ES-I3 (cell line): ENCODE data around the gene HTRA2.
"Not testable (repeated sequence)": the region's sequence is repeated elsewhere in the genome, so short reads cannot be mapped to it uniquely, and the experiment has no call there.

Source experiments
- H3K36me3 ChIP-seq: 2 replicates; pipeline ENCODE4 v1.6.1; 2013; ENCODE audit warnings: mild to moderate bottlenecking, low read length, control low read depth, moderate library complexity; ENCODE audit not compliant: insufficient read depth
- H3K4me1 ChIP-seq: 2 replicates; pipeline ENCODE4 v1.6.1; 2013; ENCODE audit warnings: mild to moderate bottlenecking, control low read depth, low read length; ENCODE audit not compliant: insufficient read depth
- H3K9ac ChIP-seq: 2 replicates; pipeline ENCODE4 v1.6.1; 2013; ENCODE audit warnings: low read depth, mild to moderate bottlenecking, low read length, moderate library complexity
- H3K9me3 ChIP-seq: 2 replicates; pipeline ENCODE4 v1.6.1; 2013; ENCODE audit warnings: mild to moderate bottlenecking, low read length, moderate library complexity; ENCODE audit not compliant: control insufficient read depth, insufficient read depth

HTRA2 gene

GRCh38 chr2:74529357-74530238 lies at the start of gene HTRA2, which contains the start of gene AUP1:
HTRA2 (plus strand) TSS chr2:74529933; CDS start chr2:74530007, 74 bp downstream.
AUP1 (minus strand) TSS chr2:74529706; CDS start chr2:74529629, 77 bp downstream.
- Histone ChIP-seq H3K9ac (peak within 1 kb of the TSS; percentile 99), H3K9me3 (no peaks in the 10 kb centered on the region), H3K36me3 (peaks cover 10% of the 10 kb centered on the region), H3K4me1 (peaks cover 19% of the 10 kb centered on the region)

- no peaks in the 10 kb centered on the region; the same call in 1 of the 2 replicates for H3K36me3 ChIP-seq
- H3K9me3 ChIP-seq = no peaks in the 10 kb centered on the region
- H3K4me1 ChIP-seq = no peaks in the 10 kb centered on the region
- peak overlapping the region; percentile 99 for H3K9ac ChIP-seq
These were observed 48.3 kb upstream of the HTRA2 start for GRCh38 chr2:74481431-74481830.

GRCh38 chr2:74481961-74482800 lies 47.6 kb upstream of the HTRA2 start:
- H3K9ac ChIP-seq = peak overlapping the region; percentile 99
- H3K36me3 ChIP-seq = no peaks in the 10 kb centered on the region; the same call in 1 of the 2 replicates
- no peaks in the 10 kb centered on the region for H3K9me3 ChIP-seq
- H3K4me1 ChIP-seq = no peaks in the 10 kb centered on the region

GRCh38 chr2:74482801-74483674 lies 46.7 kb upstream of the HTRA2 start, which contains the start of the genes CCDC142 and TTC31:
CCDC142 (minus strand) TSS chr2:74482998; CDS start chr2:74482837, 161 bp downstream.
TTC31 (plus strand) TSS chr2:74483081; CDS start chr2:74483096, 15 bp downstream.
- Histone ChIP-seq H3K36me3 (no peaks in the 10 kb centered on the region; the same call in 1 of the 2 replicates), H3K9ac (peak within 1 kb of the TSS; percentile 99), H3K9me3 (no peaks in the 10 kb centered on the region), H3K4me1 (no peaks in the 10 kb centered on the region)

GRCh38 chr2:74483675-74484164 lies 46.0 kb upstream of the HTRA2 start:
- H3K9ac ChIP-seq = peak overlapping the region; percentile 99; the same call in 1 of the 2 replicates
- not testable (repeated sequence) for H3K36me3 ChIP-seq, H3K9me3 ChIP-seq, H3K4me1 ChIP-seq

GRCh38 chr2:74486141-74486540 lies 43.6 kb upstream of the HTRA2 start:
- no peaks in the 10 kb centered on the region for H3K4me1 ChIP-seq
- no peaks in the 10 kb centered on the region for H3K36me3 ChIP-seq
- no peak overlapping the region for H3K9ac ChIP-seq
- no peaks in the 10 kb centered on the region for H3K9me3 ChIP-seq

- H3K9me3 ChIP-seq = no peaks in the 10 kb centered on the region
- H3K4me1 ChIP-seq = no peaks in the 10 kb centered on the region
- no peak overlapping the region for H3K9ac ChIP-seq
- H3K36me3 ChIP-seq = 0 out of 2 replicates have a peak, but pooled peaks cover 9% of the 10 kb centered on the region
These were observed 40.9 kb upstream of the HTRA2 start for GRCh38 chr2:74488643-74489481.

GRCh38 chr2:74489906-74490305 lies 39.8 kb upstream of the HTRA2 start:
- no peak overlapping the region for H3K9ac ChIP-seq
- H3K4me1 ChIP-seq = no peaks in the 10 kb centered on the region
- 0 out of 2 replicates have a peak, but pooled peaks cover 9% of the 10 kb centered on the region for H3K36me3 ChIP-seq
- no peaks in the 10 kb centered on the region for H3K9me3 ChIP-seq

GRCh38 chr2:74491648-74492544 lies 37.8 kb upstream of the HTRA2 start:
- Histone ChIP-seq H3K9ac (no peak overlapping the region), H3K36me3 (0 out of 2 replicates have a peak, but pooled peaks cover 9% of the 10 kb centered on the region), H3K4me1 (no peaks in the 10 kb centered on the region), H3K9me3 (no peaks in the 10 kb centered on the region)

- Histone ChIP-seq H3K4me1 (no peaks in the 10 kb centered on the region), H3K9ac (no peak overlapping the region), H3K36me3 (0 out of 2 replicates have a peak, but pooled peaks cover 9% of the 10 kb centered on the region), H3K9me3 (no peaks in the 10 kb centered on the region)
These were observed 36.2 kb upstream of the HTRA2 start for GRCh38 chr2:74493546-74493945.

GRCh38 chr2:74495440-74495839 lies 34.3 kb upstream of the HTRA2 start:
- Histone ChIP-seq H3K9me3 (no peaks in the 10 kb centered on the region), H3K9ac (no peak overlapping the region), H3K4me1 (no peaks in the 10 kb centered on the region), H3K36me3 (0 out of 2 replicates have a peak, but pooled peaks cover 9% of the 10 kb centered on the region)
